22Rv1 (cell line): ENCODE measurements around the gene PADI6.

Source experiments
- ZFX ChIP-seq: fragments of 450-650 bp; IDR thresholded peaks from 2 replicates; pipeline ENCODE4 v1.6.1; 2017; ENCODE audit warnings: antibody characterized with exemption, borderline replicate concordance
- TF ChIP-seq, protein P1 (sequence below): fragments of 450-650 bp; IDR thresholded peaks from 2 replicates; pipeline ENCODE4 v1.5.1; 2017; ENCODE audit warnings: mild to moderate bottlenecking

DNA sequence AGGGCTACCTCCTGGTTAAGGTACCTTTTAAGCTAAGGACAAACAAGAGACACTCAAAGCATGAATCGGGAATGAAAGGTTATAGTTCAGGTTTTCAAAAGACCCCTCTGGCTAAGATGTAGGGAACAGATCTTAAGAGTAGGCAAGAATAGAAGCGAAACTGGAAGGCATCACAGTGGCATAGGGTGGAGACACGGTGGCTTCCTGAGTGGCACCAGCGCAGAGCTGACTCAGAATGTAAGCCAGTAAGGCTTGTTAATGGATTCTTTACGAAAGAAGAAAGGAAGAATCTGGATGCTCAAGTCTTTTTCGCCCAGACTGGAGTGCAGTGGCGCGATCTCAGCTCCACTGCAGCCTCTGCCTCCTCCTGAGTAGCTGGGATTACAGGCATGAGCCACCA is 21.2 kb downstream of the PADI6 start:
- TF ChIP-seq, protein P1, sequence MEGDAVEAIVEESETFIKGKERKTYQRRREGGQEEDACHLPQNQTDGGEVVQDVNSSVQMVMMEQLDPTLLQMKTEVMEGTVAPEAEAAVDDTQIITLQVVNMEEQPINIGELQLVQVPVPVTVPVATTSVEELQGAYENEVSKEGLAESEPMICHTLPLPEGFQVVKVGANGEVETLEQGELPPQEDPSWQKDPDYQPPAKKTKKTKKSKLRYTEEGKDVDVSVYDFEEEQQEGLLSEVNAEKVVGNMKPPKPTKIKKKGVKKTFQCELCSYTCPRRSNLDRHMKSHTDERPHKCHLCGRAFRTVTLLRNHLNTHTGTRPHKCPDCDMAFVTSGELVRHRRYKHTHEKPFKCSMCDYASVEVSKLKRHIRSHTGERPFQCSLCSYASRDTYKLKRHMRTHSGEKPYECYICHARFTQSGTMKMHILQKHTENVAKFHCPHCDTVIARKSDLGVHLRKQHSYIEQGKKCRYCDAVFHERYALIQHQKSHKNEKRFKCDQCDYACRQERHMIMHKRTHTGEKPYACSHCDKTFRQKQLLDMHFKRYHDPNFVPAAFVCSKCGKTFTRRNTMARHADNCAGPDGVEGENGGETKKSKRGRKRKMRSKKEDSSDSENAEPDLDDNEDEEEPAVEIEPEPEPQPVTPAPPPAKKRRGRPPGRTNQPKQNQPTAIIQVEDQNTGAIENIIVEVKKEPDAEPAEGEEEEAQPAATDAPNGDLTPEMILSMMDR = no peak
- TF ChIP-seq ZFX = no peak
